ENCODE data around the gene DIP2C.

DNA sequence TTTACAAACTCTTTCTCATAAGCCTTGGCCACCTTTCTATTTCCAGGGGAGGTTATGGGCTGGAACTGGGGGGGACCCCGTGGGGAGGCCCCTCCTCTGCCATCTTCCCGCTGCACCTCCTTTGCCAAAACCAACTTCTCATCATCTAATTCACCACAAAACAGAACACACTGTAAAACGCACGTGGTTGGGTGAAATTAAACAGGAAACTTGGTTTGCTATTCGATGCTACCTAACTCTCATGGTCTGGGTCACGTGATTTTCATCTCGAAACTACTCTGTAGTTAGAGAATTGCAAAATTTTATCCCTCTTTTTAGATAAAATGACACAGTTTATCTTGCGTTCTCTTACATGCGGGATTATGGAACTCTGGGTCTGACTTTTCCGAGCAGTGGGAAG, 312.2 kb downstream of the DIP2C start:
- TF ChIP-seq EZH2 (IDR thresholded peaks at IDR 0.05; ENCODE audit: borderline replicate concordance, low read depth, low read length, severe bottlenecking) = no peak
- TF ChIP-seq, protein P1, sequence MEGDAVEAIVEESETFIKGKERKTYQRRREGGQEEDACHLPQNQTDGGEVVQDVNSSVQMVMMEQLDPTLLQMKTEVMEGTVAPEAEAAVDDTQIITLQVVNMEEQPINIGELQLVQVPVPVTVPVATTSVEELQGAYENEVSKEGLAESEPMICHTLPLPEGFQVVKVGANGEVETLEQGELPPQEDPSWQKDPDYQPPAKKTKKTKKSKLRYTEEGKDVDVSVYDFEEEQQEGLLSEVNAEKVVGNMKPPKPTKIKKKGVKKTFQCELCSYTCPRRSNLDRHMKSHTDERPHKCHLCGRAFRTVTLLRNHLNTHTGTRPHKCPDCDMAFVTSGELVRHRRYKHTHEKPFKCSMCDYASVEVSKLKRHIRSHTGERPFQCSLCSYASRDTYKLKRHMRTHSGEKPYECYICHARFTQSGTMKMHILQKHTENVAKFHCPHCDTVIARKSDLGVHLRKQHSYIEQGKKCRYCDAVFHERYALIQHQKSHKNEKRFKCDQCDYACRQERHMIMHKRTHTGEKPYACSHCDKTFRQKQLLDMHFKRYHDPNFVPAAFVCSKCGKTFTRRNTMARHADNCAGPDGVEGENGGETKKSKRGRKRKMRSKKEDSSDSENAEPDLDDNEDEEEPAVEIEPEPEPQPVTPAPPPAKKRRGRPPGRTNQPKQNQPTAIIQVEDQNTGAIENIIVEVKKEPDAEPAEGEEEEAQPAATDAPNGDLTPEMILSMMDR (IDR thresholded peaks at IDR 0.05; ENCODE audit: borderline replicate concordance, extremely low read depth, low read length, poor library complexity, severe bottlenecking) = no peak

All from DND-41 (cell line).